NCI-H82 treated with DMSO at 0.1 percent for 48 hours (cell line): ENCODE measurements around the gene PCDHGB7.
"Not testable (repeated sequence)": the region's sequence is repeated elsewhere in the genome, so short reads cannot be mapped to it uniquely, and the experiment has no call there.

Source experiments
- DNase-seq: peaks from one replicate; lab custom pipeline; 2025; ENCODE audit not compliant: unreplicated experiment; lab: John Stamatoyannopoulos, UW

The PCDHGB7 gene

DNA sequence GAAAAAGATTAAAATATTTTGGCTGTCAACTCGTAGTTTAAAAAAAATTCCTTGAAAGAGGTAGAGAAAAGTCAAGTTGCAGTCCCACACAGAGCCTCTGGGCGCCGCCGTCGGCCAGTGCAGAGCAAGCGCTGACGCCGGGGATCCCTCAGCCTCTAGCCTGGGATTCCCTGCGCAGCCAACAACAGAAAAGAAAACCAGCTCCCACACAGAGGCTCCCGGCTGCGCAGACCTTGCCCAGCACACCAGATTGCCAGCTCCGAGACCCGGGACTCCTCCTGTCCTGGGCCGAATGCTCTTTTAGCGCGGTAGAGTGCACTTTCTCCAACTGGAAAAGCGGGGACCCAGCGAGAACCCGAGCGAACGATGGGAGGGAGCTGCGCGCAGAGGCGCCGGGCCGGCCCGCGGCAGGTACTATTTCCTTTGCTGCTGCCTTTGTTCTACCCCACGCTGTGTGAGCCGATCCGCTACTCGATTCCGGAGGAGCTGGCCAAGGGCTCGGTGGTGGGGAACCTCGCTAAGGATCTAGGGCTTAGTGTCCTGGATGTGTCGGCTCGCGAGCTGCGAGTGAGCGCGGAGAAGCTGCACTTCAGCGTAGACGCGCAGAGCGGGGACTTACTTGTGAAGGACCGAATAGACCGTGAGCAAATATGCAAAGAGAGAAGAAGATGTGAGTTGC is at the start of gene PCDHGB7:
TSS of gene PCDHGB7 (plus strand) at position 184 of the 679 bp plus-strand sequence. CDS start at position 367, 183 bp downstream.
- DNase-seq = not testable (repeated sequence)

DNA sequence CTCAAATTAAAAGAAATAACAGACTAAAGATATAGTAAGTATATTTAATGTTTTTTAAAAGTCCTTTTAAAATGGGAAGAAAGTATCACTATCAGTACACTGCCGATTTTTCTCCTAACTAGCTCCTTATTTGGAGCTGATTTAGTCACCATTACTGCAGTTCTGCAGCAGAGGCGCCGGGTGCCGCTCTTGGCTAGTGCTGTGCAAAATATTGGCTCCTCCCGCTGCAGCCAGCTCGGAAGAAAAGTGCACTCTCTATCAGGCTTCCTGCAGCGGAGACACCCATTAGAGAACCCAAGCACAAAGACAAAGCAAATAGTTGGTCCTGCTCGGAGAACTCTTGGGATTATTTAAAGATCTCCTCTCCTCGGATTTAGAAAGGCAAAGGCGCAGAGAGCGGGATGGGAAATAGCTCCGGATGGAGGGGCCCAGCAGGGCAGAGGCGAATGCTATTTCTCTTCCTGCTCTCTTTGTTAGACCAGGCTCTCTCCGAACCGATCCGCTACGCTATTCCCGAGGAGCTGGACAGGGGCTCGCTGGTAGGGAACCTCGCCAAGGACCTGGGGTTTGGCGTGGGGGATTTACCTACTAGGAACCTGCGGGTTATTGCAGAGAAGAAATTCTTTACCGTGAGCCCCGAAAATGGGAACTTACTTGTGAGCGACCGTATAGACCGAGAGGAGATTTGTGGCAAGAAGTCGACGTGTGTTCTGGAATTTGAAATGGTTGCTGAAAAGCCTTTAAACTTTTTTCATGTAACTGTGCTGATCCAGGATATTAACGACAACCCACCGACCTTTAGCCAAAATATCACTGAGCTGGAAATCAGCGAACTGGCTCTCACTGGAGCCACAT is 47.3 kb upstream of the PCDHGB7 start, which contains the start of gene PCDHGB3:
TSS of gene PCDHGB3 (plus strand) at position 249 of the 855 bp plus-strand sequence. CDS start at position 402, 153 bp downstream.
- DNase-seq = no peak

DNA sequence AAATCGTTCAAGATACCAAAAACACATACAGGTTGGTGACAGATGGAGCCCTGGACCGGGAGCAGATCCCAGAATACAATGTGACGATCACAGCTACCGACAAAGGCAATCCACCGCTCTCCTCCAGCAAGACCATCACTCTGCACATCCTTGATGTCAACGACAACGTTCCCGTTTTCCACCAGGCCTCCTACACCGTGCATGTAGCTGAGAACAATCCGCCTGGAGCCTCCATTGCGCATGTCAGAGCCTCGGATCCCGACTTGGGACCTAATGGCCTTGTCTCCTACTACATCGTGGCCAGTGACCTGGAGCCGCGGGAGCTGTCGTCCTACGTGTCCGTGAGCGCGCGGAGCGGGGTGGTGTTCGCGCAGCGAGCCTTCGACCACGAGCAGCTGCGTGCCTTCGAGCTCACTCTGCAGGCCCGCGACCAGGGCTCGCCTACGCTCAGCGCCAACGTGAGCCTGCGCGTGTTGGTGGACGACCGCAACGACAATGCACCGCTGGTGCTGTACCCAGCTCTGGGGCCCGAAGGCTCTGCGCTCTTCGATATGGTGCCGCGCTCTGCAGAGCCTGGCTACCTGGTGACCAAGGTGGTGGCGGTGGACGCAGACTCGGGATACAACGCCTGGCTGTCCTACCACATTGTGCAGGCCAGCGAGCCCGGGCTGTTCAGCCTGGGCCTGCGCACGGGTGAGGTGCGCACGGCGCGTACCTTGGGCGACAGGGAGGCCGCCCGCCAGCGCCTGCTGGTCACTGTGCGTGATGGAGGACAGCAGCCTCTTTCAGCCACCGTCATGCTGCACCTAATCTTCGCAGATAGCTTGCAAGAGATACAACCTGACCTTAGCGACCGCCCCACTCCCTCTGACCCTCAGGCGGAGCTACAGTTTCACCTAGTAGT is 45.7 kb upstream of the PCDHGB7 start:
- DNase-seq = no peak

DNA sequence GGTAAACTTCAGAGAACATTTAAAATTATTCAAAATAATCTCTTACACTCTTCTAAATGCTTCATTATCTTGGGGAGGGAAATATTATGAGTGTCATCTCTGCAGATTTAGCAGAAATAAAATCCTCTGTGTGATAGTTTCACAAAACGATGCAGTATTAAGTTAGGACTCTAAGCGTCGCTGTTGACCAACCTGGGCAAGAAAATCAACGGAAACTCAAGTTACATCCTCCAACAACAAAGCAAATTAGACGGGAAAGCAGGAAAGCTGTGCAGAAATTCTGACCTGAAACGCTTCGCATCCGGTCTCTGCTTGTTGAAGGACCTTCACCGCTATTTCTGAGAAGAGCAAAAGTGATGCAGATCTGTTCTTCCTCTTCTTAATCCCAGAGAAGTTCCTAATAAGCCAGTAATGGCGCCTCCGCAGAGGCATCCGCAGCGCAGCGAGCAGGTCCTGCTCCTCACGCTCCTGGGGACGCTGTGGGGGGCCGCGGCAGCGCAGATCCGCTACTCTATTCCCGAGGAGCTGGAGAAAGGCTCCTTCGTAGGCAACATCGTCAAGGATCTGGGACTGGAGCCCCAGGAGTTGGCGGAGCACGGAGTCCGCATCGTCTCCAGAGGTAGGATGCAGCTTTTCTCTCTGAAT is 43.7 kb upstream of the PCDHGB7 start, which contains the start of gene PCDHGA6:
TSS of gene PCDHGA6 (plus strand) at position 219 of the 645 bp plus-strand sequence. CDS start at position 412, 193 bp downstream.
- no peak for DNase-seq

DNA sequence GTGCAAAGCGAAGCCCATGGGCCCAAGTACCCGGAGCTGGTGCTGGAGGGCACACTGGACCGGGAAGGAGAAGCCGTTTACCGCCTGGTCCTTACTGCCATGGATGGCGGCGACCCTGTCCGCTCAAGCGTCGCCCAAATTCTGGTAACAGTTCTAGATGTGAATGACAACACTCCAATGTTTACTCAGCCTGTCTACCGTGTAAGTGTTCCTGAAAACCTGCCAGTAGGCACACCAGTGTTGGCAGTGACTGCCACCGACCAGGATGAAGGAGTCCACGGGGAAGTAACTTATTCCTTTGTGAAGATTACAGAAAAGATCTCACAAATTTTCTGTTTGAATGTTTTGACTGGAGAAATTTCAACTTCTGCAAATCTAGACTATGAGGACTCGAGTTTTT is 42.9 kb upstream of the PCDHGB7 start:
- no peak for DNase-seq

DNA sequence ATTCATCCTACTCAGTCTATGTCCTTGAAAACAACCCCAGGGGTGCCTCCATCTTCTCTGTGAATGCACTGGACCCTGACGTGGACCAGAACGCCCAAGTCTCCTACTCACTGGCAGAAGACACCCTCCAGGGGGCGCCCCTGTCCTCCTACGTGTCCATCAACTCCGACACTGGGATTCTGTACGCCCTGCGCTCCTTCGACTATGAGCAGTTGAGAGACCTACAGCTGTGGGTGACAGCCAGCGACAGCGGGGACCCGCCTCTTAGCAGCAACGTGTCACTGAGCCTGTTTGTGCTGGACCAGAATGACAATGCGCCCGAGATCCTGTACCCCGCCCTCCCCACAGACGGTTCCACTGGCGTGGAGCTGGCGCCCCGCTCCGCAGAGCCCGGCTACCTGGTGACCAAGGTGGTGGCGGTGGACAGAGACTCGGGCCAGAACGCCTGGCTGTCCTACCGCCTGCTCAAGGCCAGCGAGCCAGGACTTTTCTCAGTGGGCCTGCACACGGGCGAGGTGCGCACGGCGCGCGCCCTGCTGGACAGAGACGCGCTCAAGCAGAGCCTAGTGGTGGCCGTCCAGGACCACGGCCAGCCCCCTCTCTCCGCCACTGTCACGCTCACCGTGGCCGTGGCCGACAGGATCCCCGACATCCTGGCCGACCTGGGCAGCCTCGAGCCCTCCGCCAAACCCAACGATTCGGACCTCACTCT is 41.9 kb upstream of the PCDHGB7 start:
- not testable (repeated sequence) for DNase-seq

DNA sequence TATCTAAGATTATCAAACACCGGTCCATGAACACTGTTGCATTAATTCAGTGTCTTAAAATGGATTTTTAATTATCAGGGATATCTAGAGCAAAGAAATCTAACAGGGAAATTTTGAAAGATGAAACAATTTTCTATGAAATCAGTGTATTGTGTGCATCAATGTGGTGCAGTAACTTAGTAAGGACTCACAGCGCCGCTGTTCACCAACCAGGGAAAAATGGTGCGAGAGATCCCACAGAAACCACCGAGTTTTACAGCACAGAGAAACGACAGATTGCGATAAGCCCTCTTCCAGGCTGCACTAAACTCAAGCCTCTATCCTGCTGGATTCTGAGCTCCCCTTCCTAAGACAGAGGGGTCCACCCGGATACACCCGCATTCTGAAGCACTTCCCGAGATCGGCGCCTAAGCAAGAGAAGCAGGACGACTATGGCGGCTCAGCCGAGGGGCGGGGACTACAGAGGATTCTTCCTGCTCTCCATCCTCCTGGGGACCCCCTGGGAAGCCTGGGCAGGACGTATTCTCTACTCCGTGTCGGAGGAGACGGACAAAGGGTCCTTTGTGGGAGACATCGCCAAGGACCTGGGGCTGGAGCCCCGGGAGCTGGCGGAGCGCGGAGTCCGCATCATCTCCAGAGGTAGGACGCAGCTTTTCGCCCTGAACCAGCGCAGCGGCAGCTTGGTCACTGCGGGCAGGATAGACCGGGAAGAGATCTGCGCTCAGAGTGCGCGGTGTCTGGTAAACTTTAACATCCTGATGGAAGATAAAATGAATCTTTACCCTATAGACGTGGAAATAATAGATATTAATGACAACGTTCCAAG is 34.8 kb upstream of the PCDHGB7 start, which contains the start of gene PCDHGA7:
TSS of gene PCDHGA7 (plus strand) at position 274 of the 826 bp plus-strand sequence. CDS start at position 432, 158 bp downstream.
- no peak for DNase-seq

DNA sequence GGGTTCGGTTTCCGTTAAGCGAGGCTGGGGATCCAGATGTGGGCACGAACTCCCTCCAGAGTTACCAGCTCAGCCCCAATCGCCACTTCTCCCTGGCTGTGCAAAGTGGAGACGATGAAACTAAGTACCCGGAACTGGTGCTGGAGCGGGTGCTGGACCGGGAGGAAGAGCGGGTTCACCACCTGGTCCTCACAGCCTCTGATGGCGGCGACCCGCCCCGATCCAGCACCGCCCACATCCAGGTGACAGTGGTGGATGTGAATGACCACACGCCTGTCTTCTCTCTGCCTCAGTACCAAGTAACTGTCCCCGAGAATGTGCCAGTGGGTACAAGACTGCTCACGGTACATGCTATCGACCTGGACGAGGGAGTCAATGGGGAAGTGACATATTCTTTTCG is 34.1 kb upstream of the PCDHGB7 start:
- DNase-seq = no peak

DNA sequence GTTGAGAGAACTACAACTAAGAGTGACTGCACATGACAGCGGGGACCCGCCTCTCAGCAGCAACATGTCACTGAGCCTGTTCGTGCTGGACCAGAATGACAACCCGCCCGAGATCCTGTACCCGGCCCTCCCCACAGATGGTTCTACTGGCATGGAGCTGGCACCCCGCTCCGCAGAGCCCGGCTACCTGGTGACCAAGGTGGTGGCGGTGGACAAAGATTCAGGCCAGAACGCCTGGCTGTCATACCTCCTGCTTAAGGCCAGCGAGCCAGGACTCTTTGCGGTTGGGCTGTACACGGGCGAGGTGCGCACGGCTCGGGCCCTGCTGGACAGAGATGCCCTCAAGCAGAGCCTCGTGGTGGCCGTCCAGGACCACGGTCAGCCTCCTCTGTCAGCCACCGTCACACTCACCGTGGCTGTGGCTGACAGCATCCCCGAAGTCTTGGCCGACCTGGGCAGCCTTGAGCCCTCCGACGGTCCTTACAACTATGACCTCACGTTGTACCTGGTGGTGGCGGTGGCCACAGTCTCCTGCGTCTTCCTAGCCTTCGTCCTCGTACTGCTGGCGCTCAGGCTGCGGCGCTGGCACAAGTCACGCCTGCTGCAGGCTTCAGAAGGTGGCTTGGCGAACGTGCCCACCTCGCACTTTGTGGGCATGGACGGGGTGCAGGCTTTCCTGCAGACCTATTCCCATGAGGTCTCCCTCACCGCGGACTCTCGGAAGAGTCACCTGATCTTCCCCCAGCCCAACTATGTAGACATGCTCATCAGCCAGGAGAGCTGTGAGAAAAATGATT is 32.8 kb upstream of the PCDHGB7 start:
- DNase-seq = no peak

DNA sequence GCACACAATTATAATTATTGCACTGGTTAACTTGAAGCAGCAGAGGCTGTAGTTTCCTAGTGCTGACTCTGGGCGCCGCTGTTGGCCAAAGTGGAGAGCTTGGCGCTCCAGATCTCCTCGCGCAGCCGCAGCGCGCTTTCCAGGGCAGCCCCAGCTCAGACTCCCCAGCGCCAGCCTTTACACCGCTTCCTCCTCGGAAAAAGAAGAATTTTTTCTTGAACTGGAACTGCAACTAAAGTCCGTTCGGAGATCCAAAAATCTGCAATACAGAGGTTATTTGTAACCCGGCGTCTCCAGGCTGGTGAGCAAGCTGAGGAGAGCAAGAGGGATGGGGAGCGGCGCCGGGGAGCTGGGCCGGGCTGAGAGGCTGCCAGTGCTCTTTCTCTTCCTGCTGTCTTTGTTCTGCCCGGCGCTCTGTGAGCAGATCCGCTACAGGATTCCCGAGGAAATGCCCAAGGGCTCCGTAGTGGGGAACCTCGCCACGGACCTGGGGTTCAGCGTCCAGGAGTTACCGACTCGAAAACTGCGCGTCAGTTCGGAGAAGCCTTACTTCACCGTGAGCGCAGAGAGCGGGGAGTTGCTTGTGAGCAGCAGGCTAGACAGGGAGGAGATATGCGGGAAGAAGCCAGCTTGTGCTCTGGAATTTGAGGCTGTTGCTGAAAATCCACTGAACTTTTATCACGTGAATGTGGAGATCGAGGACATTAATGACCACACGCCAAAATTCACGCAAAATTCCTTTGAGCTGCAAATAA is 29.7 kb upstream of the PCDHGB7 start, which contains the start of gene PCDHGB4:
TSS of gene PCDHGB4 (plus strand) at position 142 of the 755 bp plus-strand sequence. CDS start at position 329, 187 bp downstream.
- DNase-seq = not testable (repeated sequence)

DNA sequence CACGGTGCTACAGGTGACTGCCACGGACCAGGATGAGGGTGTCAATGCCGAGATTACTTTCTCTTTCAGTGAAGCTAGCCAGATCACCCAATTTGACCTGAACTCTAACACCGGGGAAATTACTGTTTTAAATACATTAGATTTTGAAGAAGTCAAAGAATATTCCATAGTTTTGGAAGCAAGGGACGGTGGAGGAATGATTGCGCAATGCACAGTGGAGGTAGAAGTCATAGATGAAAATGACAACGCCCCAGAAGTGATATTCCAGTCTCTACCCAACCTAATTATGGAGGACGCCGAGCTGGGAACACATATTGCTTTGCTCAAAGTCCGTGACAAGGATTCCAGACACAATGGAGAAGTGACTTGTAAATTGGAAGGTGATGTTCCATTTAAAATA is 28.8 kb upstream of the PCDHGB7 start:
- DNase-seq = no peak

DNA sequence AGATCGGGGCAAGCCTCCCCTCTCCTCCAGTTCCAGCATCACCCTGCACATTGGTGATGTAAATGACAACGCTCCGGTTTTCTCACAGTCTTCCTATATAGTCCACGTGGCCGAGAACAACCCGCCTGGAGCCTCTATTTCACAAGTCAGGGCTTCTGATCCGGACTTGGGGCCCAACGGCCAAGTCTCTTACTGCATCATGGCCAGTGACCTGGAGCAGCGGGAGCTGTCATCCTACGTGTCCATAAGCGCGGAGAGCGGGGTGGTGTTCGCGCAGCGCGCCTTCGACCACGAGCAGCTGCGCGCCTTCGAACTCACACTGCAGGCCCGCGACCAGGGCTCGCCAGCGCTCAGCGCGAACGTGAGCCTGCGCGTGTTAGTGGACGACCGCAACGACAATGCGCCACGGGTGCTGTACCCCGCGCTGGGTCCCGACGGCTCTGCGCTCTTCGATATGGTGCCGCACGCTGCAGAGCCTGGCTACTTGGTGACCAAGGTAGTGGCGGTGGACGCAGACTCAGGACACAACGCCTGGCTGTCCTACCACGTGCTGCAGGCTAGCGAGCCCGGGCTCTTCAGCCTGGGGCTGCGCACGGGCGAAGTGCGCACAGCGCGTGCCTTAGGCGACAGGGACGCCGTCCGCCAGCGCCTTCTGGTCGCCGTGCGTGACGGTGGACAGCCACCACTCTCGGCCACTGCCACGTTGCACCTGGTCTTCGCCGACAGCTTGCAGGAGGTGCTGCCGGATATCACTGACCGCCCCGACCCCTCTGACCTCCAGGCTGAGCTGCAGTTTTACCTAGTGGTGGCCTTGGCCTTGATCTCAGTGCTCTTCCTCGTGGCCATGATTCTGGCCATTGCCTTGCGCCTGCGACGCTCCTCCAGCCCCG is 28.1 kb upstream of the PCDHGB7 start:
- DNase-seq = no peak

DNA sequence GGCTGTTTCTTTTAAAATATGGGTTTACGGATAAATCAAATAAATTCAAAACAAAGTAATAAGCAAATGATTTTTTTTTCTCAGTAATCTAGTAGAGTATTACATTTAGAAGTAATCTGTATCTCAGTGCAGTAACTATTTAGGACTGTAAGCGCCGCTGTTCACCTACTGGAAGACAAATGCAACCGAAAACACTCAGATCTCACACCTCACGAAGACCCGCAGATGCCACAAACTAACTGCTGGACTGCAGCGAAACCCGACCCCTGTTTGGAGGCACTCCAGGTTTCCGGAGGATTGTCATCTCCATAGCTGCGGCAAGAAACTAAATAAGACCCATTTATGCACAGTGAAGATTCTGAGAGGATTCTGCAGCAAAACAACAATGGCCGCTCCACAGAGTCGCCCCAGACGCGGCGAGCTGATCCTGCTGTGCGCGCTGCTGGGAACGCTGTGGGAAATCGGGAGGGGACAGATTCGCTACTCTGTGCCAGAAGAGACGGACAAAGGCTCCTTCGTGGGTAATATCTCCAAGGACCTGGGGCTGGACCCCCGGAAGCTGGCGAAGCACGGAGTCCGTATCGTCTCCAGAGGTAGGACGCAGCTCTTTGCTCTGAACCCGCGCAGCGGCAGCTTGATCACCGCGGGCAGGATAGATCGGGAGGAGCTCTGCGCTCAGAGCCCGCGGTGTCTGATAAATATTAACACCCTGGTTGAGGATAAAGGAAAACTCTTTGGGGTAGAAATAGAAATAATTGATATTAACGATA is 24.9 kb upstream of the PCDHGB7 start, which contains the start of gene PCDHGA8:
TSS of gene PCDHGA8 (plus strand) at position 205 of the 770 bp plus-strand sequence. CDS start at position 386, 181 bp downstream.
- no peak for DNase-seq

DNA sequence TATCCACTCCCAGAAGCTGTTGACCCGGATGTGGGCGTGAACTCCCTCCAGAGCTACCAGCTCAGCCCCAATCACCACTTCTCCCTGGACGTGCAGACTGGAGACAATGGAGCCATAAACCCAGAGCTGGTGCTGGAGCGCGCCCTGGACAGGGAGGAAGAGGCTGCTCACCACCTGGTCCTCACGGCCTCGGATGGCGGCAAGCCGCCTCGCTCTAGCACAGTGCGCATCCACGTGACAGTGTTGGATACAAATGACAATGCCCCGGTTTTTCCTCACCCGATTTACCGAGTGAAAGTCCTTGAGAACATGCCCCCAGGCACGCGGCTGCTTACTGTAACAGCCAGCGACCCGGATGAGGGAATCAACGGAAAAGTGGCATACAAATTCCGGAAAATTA is 24.2 kb upstream of the PCDHGB7 start:
- DNase-seq = no peak
